BLaER1 (cell line): Measurements from ENCODE around the gene CSNK2B.

Experiments used
- H3K27ac ChIP-seq: shearing (Covaris generic); formaldehyde crosslinking; 2 replicates; pipeline ENCODE4 v1.8.1; 2022
- H3K27me3 ChIP-seq: shearing (Covaris generic); formaldehyde crosslinking; 2 replicates; pipeline ENCODE4 v1.8.1; 2022
- H3K36me3 ChIP-seq: shearing (Covaris generic); formaldehyde crosslinking; 2 replicates; pipeline ENCODE4 v1.8.1; 2022
- H3K4me1 ChIP-seq: shearing (Covaris generic); formaldehyde crosslinking; 2 replicates; pipeline ENCODE4 v1.8.1; 2022
- H3K4me2 ChIP-seq: shearing (Covaris generic); formaldehyde crosslinking; 2 replicates; pipeline ENCODE4 v1.8.1; 2022
- H3K4me3 ChIP-seq: shearing (Covaris generic); formaldehyde crosslinking; 2 replicates; pipeline ENCODE4 v1.8.1; 2022
- H3K9ac ChIP-seq: shearing (Covaris generic); formaldehyde crosslinking; 2 replicates; pipeline ENCODE4 v1.8.1; 2022
- H3K9me3 ChIP-seq: shearing (Covaris generic); formaldehyde crosslinking; 2 replicates; pipeline ENCODE4 v1.8.1; 2022
- H4K20me1 ChIP-seq: shearing (Covaris generic); formaldehyde crosslinking; 2 replicates; pipeline ENCODE4 v1.8.1; 2022
- Cebpa-rat ChIP-seq: shearing (Covaris generic); IDR thresholded peaks from 2 replicates; pipeline ENCODE4 v1.8.1; 2022

Gene CSNK2B

DNA sequence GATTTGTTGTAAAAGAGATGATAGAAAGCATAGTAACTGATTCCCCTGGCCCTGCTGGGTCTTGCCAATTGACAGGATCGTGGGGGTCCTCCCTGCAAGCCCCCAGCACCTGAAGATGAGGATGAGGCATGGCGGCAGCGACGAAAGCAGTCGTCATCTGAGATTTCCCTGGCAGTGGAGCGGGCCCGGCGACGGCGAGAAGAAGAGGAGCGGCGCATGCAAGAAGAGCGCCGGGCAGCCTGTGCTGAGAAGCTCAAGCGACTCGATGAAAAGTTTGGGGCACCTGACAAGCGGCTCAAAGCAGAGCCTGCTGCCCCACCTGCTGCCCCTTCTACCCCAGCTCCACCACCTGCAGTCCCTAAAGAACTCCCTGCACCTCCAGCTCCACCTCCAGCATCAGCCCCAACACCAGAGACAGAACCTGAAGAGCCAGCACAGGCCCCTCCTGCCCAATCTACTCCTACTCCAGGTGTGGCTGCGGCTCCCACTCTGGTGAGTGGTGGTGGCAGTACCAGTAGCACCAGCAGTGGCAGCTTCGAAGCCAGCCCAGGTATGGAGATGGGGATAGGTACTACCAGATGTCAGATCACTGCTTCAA, 38.1 kb upstream of the CSNK2B start:
- Histone ChIP-seq H3K27me3 (no peaks in the 10 kb centered on the region), H3K4me3 (no peak overlapping the region), H3K4me2 (no peak overlapping the region), H3K9me3 (no peaks in the 10 kb centered on the region), H4K20me1 (peaks cover 100% of the 10 kb centered on the region), H3K36me3 (peaks cover 100% of the 10 kb centered on the region), H3K27ac (no peak overlapping the region), H3K4me1 (peaks cover 6% of the 10 kb centered on the region), H3K9ac (no peak overlapping the region)
- TF ChIP-seq Cebpa-rat: no peak

- no peak overlapping the region for H3K9ac ChIP-seq
- H3K4me3 ChIP-seq: no peak overlapping the region
- H3K9me3 ChIP-seq: no peaks in the 10 kb centered on the region
- TF ChIP-seq Cebpa-rat: no peak
- H4K20me1 ChIP-seq: peaks cover 100% of the 10 kb centered on the region
- H3K27me3 ChIP-seq: no peaks in the 10 kb centered on the region
- no peak overlapping the region for H3K27ac ChIP-seq
- H3K4me1 ChIP-seq: no peaks in the 10 kb centered on the region
- peaks cover 100% of the 10 kb centered on the region for H3K36me3 ChIP-seq
- H3K4me2 ChIP-seq: no peak overlapping the region
Measured at GRCh38 chr6:31629014-31629413, 36.9 kb upstream of the CSNK2B start.

GRCh38 chr6:31630177-31630934, 35.5 kb upstream of the CSNK2B start:
- H3K4me3 ChIP-seq: no peak overlapping the region
- no peaks in the 10 kb centered on the region for H3K27me3 ChIP-seq
- no peak overlapping the region for H3K4me2 ChIP-seq
- H3K9ac ChIP-seq: no peak overlapping the region
- no peaks in the 10 kb centered on the region for H3K9me3 ChIP-seq
- no peak overlapping the region for H3K27ac ChIP-seq
- no peaks in the 10 kb centered on the region for H3K4me1 ChIP-seq
- H3K36me3 ChIP-seq: peaks cover 100% of the 10 kb centered on the region
- no peak for TF ChIP-seq Cebpa-rat
- H4K20me1 ChIP-seq: peaks cover 100% of the 10 kb centered on the region

DNA sequence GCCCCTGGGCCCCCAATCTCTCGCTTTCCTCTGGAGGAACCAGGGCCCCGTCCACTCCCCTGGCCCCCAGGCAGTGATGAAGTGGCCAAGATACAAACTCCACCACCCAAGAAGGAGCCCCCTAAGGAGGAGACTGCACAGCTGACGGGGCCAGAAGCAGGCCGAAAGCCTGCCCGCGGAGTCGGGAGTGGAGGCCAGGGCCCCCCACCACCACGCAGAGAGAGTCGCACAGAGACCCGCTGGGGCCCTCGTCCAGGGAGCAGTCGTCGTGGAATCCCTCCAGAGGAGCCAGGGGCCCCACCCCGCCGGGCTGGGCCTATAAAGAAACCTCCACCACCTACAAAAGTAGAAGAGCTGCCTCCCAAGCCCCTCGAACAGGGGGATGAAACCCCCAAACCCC, 34.7 kb upstream of the CSNK2B start:
- Histone ChIP-seq H3K27ac (no peak overlapping the region), H3K4me1 (peaks cover under 1% of the 10 kb centered on the region; the same call in 1 of the 2 replicates), H3K4me2 (no peak overlapping the region), H3K27me3 (no peaks in the 10 kb centered on the region), H4K20me1 (peaks cover 100% of the 10 kb centered on the region), H3K36me3 (peaks cover 100% of the 10 kb centered on the region), H3K9ac (no peak overlapping the region), H3K9me3 (no peaks in the 10 kb centered on the region), H3K4me3 (no peak overlapping the region)
- no peak for TF ChIP-seq Cebpa-rat

GRCh38 chr6:31631681-31632278, 34.1 kb upstream of the CSNK2B start:
- Histone ChIP-seq H3K4me1 (peaks cover 6% of the 10 kb centered on the region; the same call in 1 of the 2 replicates), H3K9me3 (no peaks in the 10 kb centered on the region), H3K4me2 (no peak overlapping the region), H4K20me1 (peaks cover 100% of the 10 kb centered on the region), H3K36me3 (peaks cover 100% of the 10 kb centered on the region), H3K9ac (no peak overlapping the region), H3K27me3 (no peaks in the 10 kb centered on the region), H3K4me3 (no peak overlapping the region), H3K27ac (no peak overlapping the region)
- TF ChIP-seq Cebpa-rat: no peak

- TF ChIP-seq Cebpa-rat: no peak
- Histone ChIP-seq H3K4me2 (no peak overlapping the region), H3K36me3 (peaks cover 100% of the 10 kb centered on the region)
Measured at GRCh38 chr6:31632279-31632946, 33.5 kb upstream of the CSNK2B start.

DNA sequence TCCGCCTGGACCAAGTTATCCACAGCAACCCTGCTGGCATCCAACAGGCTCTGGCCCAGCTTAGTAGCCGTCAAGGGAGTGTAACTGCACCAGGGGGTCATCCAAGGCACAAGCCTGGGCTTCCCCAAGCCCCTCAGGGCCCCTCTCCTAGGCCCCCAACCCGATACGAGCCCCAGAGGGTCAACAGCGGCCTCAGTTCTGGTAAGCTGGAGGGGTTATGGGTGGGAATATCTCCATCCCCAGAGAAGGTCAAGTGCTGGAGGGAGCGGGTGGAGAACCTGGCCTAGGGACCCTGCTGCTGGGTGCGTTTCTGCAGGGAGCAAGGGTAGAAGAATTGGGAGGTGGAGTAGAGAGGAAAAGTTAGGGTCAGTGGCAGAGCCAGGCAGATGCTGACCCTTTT, 32.4 kb upstream of the CSNK2B start:
- no peak for TF ChIP-seq Cebpa-rat
- Histone ChIP-seq H3K9me3 (no peaks in the 10 kb centered on the region), H3K4me2 (no peak overlapping the region), H3K27ac (no peak overlapping the region), H3K36me3 (peaks cover 98% of the 10 kb centered on the region), H3K27me3 (no peaks in the 10 kb centered on the region), H3K4me3 (no peak overlapping the region), H4K20me1 (peaks cover 97% of the 10 kb centered on the region), H3K9ac (no peak overlapping the region), H3K4me1 (peaks cover 12% of the 10 kb centered on the region; the same call in 1 of the 2 replicates)

More at GRCh38 chr6:31632279-31632946, 33.5 kb upstream of the CSNK2B start:
- H3K4me1 ChIP-seq: peaks cover 12% of the 10 kb centered on the region; the same call in 1 of the 2 replicates
- H4K20me1 ChIP-seq: peaks cover 100% of the 10 kb centered on the region
- H3K27me3 ChIP-seq: no peaks in the 10 kb centered on the region
- no peak overlapping the region for H3K4me3 ChIP-seq
- peak overlapping the region; percentile 38; the same call in 1 of the 2 replicates for H3K9ac ChIP-seq
- H3K9me3 ChIP-seq: no peaks in the 10 kb centered on the region
- no peak overlapping the region for H3K27ac ChIP-seq

DNA sequence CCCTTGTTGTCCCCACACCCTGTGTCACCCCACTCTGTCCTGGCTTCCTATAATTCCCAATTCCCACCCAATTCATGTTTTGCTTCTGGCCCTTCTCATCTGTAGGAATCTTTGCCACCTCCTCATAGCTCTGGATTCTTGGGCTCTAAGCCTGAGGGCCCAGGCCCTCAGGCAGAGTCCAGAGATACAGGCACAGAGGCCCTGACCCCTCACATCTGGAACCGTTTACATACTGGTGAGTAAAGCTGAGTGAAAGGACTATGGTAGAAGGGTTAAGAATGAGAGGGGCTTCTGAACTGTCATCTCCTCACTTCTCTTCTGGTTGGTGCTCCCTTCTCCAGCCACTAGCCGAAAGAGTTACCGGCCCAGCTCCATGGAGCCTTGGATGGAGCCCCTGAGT, 31.7 kb upstream of the CSNK2B start:
- Histone ChIP-seq H3K27me3 (no peaks in the 10 kb centered on the region), H3K9me3 (no peaks in the 10 kb centered on the region), H3K36me3 (peaks cover 98% of the 10 kb centered on the region), H3K27ac (no peak overlapping the region), H3K4me1 (peaks cover 12% of the 10 kb centered on the region; the same call in 1 of the 2 replicates), H3K4me2 (no peak overlapping the region), H3K9ac (no peak overlapping the region), H3K4me3 (no peak overlapping the region), H4K20me1 (peaks cover 97% of the 10 kb centered on the region)
- TF ChIP-seq Cebpa-rat: no peak

DNA sequence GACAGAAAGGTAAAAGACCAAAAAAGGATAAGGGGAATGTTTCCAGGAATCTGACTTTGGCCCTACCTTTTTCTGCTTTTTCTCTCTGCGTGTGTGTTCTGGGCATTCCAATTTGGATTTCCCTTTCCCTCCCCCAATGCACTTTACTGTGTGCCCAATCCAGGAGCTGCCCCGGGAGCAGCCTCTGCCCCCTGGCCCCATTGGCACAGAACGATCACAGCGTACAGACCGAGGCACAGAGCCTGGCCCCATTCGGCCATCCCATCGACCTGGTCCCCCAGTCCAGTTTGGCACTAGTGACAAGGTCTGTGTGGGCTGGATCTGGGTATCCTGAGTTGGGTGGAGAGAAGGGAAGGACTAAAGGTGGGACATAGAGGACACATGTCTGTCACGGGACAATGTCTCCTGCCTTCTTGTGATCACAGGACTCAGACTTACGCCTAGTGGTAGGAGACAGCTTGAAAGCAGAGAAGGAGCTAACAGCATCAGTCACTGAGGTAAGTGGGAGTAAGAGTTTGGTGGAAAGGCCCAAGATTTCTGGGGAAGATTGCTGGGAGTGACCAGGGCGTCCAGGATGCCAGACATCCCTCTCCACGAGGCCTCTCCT, 30.8 kb upstream of the CSNK2B start:
- Histone ChIP-seq H3K9me3 (no peaks in the 10 kb centered on the region), H3K4me3 (no peak overlapping the region), H3K27ac (no peak overlapping the region), H4K20me1 (peaks cover 97% of the 10 kb centered on the region), H3K27me3 (no peaks in the 10 kb centered on the region), H3K36me3 (peaks cover 98% of the 10 kb centered on the region), H3K4me1 (peaks cover 12% of the 10 kb centered on the region; the same call in 1 of the 2 replicates), H3K9ac (peak overlapping the region; percentile 41; the same call in 1 of the 2 replicates), H3K4me2 (no peak overlapping the region)
- no peak for TF ChIP-seq Cebpa-rat
